ENCODE data around the gene MYOZ1. TPM values are rescaled to one million over a fixed set of nuclear protein-coding genes. Genes with fewer than 3 reads are reported as not detected.

The MYOZ1 gene
- total and polyA plus RNA-seq, 2 donors (not counting 3 experiments of a cell fraction or from before 2014, with no cell fraction given) = not detected

GRCh38 chr10:73591935-73592699 is 49.2 kb downstream of the MYOZ1 start:
- TF ChIP-seq POLR2A (IDR thresholded peaks at IDR 0.05; ENCODE audit: low read depth, low read length) (no peak), CTCF (IDR thresholded peaks at IDR 0.05; ENCODE audit: extremely low read depth in 1 of 2, insufficient read depth in 1 of 2, low read depth in 1 of 2, low read length in 2 of 2) (no peak), EZH2 (IDR thresholded peaks at IDR 0.05; ENCODE audit: borderline replicate concordance, low read depth, low read length, severe bottlenecking) (no peak), POLR2AphosphoS5 (IDR thresholded peaks at IDR 0.05; ENCODE audit: insufficient read depth, low read depth, low read length) (no peak)
- Histone ChIP-seq H4K20me1 (replicated peaks; ENCODE audit: control insufficient read depth, extremely low read depth, insufficient read depth, low read length) (no peaks in the 10 kb centered on the region), H3K4me1 (ENCODE audit: control insufficient read depth, extremely low read depth, insufficient read depth, low read length) (peaks cover 16% of the 10 kb centered on the region), H2AFZ (ENCODE audit: low read depth, low read length) (no peak overlapping the region), H3K9ac (replicated peaks; ENCODE audit: extremely low read depth, insufficient read depth, low read length) (no peak overlapping the region), H3K9me3 (replicated peaks; ENCODE audit: control insufficient read depth, insufficient read depth, low read length) (no peaks in the 10 kb centered on the region), H3K4me2 (ENCODE audit: insufficient read depth, low read length) (no peak overlapping the region), H3K27ac (ENCODE audit: insufficient read depth, low read depth, low read length) (no peak overlapping the region), H3K36me3 (ENCODE audit: control insufficient read depth in 2 of 2, extremely low read depth in 1 of 2, insufficient read depth in 2 of 2, low read length in 2 of 2) (no peaks in the 10 kb centered on the region), H3K27me3 (ENCODE audit: control insufficient read depth in 2 of 2, insufficient read depth in 2 of 2, low read length in 2 of 2) (peaks cover 12% of the 10 kb centered on the region in 2 experiments), H3K4me3 (replicated peaks in 1 of 3; ENCODE audit: insufficient read depth in 1 of 3, low read depth in 1 of 3, low read length in 3 of 3) (no peak overlapping the region), H3K79me2 (ENCODE audit: control insufficient read depth, insufficient read depth, low read length) (no peaks in the 10 kb centered on the region), H3K9me1 (replicated peaks; ENCODE audit: control insufficient read depth, extremely low read depth, insufficient read depth, low read length) (no peaks in the 10 kb centered on the region)
- intact Hi-C loops (cut with micrococcal nuclease) (no loop called here), dilution Hi-C loops (cut with MboI; ENCODE audit: extremely low pct_ligation_motif_present, low sequenced_read_pairs) (no loop called here)
- ChIA-PET POLR2A (no interaction called here), CTCF (interaction anchor here (0.6 to 1.9 kb wide), 4 partner anchors 9 to 39 kb away, joined by 3 to 13 read pairs (median 4); no protein-coding TSS in a partner anchor)
- DNase-seq (ENCODE audit: low read depth, low spot score) = no peak
- BruUV-seq (replicated peaks) = no TSS peak
- FAIRE-seq = no peak

All from endothelial cell of umbilical vein (primary cell).